ENCODE results near the gene PTPRN2. TPM values are rescaled to one million over a fixed set of nuclear protein-coding genes. Genes with fewer than 3 reads are reported as not detected.

The PTPRN2 gene
- total and polyA plus RNA-seq, 2 donors (not counting 3 experiments of a cell fraction or from before 2014, with no cell fraction given), result 0.62 to 0.88 TPM

GRCh38 chr7:157737151-157738065, 850.2 kb downstream of the PTPRN2 start:
- no peak for FAIRE-seq

GRCh38 chr7:157736341-157736740, 851.3 kb downstream of the PTPRN2 start:
- no peak for FAIRE-seq
- CTCF ChIA-PET, result no interaction called here
- dilution Hi-C loops (cut with MboI; ENCODE audit: extremely low pct_ligation_motif_present, low sequenced_read_pairs), result no loop called here

More at GRCh38 chr7:157737151-157738065, 850.2 kb downstream of the PTPRN2 start:
- Histone ChIP-seq H3K79me2 (ENCODE audit: control insufficient read depth, insufficient read depth, low read length) (no peaks in the 10 kb centered on the region), H3K27ac (ENCODE audit: insufficient read depth, low read depth, low read length) (no peak overlapping the region), H3K4me2 (ENCODE audit: insufficient read depth, low read length) (no peak overlapping the region), H3K9ac (replicated peaks; ENCODE audit: extremely low read depth, insufficient read depth, low read length) (no peak overlapping the region), H2AFZ (ENCODE audit: low read depth, low read length) (no peak overlapping the region), H3K4me3 (replicated peaks in 1 of 3; ENCODE audit: insufficient read depth in 1 of 3, low read depth in 1 of 3, low read length in 3 of 3) (no peak overlapping the region), H3K9me3 (replicated peaks; ENCODE audit: control insufficient read depth, insufficient read depth, low read length) (no peaks in the 10 kb centered on the region), H3K27me3 (ENCODE audit: control insufficient read depth in 2 of 2, insufficient read depth in 2 of 2, low read length in 2 of 2) (no peaks in the 10 kb centered on the region), H4K20me1 (replicated peaks; ENCODE audit: control insufficient read depth, extremely low read depth, insufficient read depth, low read length) (no peaks in the 10 kb centered on the region), H3K9me1 (replicated peaks; ENCODE audit: control insufficient read depth, extremely low read depth, insufficient read depth, low read length) (no peaks in the 10 kb centered on the region), H3K4me1 (ENCODE audit: control insufficient read depth, extremely low read depth, insufficient read depth, low read length) (no peaks in the 10 kb centered on the region), H3K36me3 (ENCODE audit: control insufficient read depth in 2 of 2, extremely low read depth in 1 of 2, insufficient read depth in 2 of 2, low read length in 2 of 2) (no peaks in the 10 kb centered on the region)
- POLR2A ChIA-PET, result no interaction called here
- TF ChIP-seq MYC (IDR thresholded peaks at IDR 0.05; ENCODE audit: low read depth, low read length) (no peak), JUN (IDR thresholded peaks at IDR 0.05; ENCODE audit: borderline replicate concordance, insufficient read depth, insufficient read length, low read depth) (no peak), FOS (IDR thresholded peaks at IDR 0.05; ENCODE audit: borderline replicate concordance, insufficient read depth, low read length) (no peak)
- CTCF ChIA-PET, result no interaction called here
- intact Hi-C loops (cut with micrococcal nuclease), result no loop called here
- BruUV-seq (replicated peaks), result no TSS peak
- no peak for DNase-seq (ENCODE audit: low read depth, low spot score)
- dilution Hi-C loops (cut with MboI; ENCODE audit: extremely low pct_ligation_motif_present, low sequenced_read_pairs), result no loop called here

More at GRCh38 chr7:157736341-157736740, 851.3 kb downstream of the PTPRN2 start:
- intact Hi-C loops (cut with micrococcal nuclease), result no loop called here
- no peak overlapping the region for H3K4me3 ChIP-seq (replicated peaks in 1 of 3; ENCODE audit: insufficient read depth in 1 of 3, low read depth in 1 of 3, low read length in 3 of 3)
- H3K9ac ChIP-seq (replicated peaks; ENCODE audit: extremely low read depth, insufficient read depth, low read length), result no peak overlapping the region
- no peak overlapping the region for H3K4me2 ChIP-seq (ENCODE audit: insufficient read depth, low read length)
- no peaks in the 10 kb centered on the region for H3K4me1 ChIP-seq (ENCODE audit: control insufficient read depth, extremely low read depth, insufficient read depth, low read length)
- no peaks in the 10 kb centered on the region for H3K9me3 ChIP-seq (replicated peaks; ENCODE audit: control insufficient read depth, insufficient read depth, low read length)
- H3K27me3 ChIP-seq (ENCODE audit: control insufficient read depth in 2 of 2, insufficient read depth in 2 of 2, low read length in 2 of 2), result no peaks in the 10 kb centered on the region
- no peaks in the 10 kb centered on the region for H3K79me2 ChIP-seq (ENCODE audit: control insufficient read depth, insufficient read depth, low read length)
- POLR2A ChIA-PET, result no interaction called here
- BruUV-seq (replicated peaks), result no TSS peak
- H2AFZ ChIP-seq (ENCODE audit: low read depth, low read length), result no peak overlapping the region
- H3K9me1 ChIP-seq (replicated peaks; ENCODE audit: control insufficient read depth, extremely low read depth, insufficient read depth, low read length), result no peaks in the 10 kb centered on the region
- H3K27ac ChIP-seq (ENCODE audit: insufficient read depth, low read depth, low read length), result no peak overlapping the region
- TF ChIP-seq MYC (IDR thresholded peaks at IDR 0.05; ENCODE audit: low read depth, low read length) (no peak), JUN (IDR thresholded peaks at IDR 0.05; ENCODE audit: borderline replicate concordance, insufficient read depth, insufficient read length, low read depth) (no peak), POLR2AphosphoS5 (IDR thresholded peaks at IDR 0.05; ENCODE audit: insufficient read depth, low read depth, low read length) (no peak), GATA2 (IDR thresholded peaks at IDR 0.05; ENCODE audit: insufficient read depth, insufficient read length, low read depth, low read length) (no peak), FOS (IDR thresholded peaks at IDR 0.05; ENCODE audit: borderline replicate concordance, insufficient read depth, low read length) (no peak), MAX (IDR thresholded peaks at IDR 0.05; ENCODE audit: insufficient read depth, insufficient read length) (no peak), POLR2A (IDR thresholded peaks at IDR 0.05; ENCODE audit: low read depth, low read length) (no peak), EZH2 (IDR thresholded peaks at IDR 0.05; ENCODE audit: borderline replicate concordance, low read depth, low read length, severe bottlenecking) (no peak)
- H4K20me1 ChIP-seq (replicated peaks; ENCODE audit: control insufficient read depth, extremely low read depth, insufficient read depth, low read length), result no peaks in the 10 kb centered on the region
- DNase-seq (ENCODE audit: low read depth, low spot score), result no peak
- H3K36me3 ChIP-seq (ENCODE audit: control insufficient read depth in 2 of 2, extremely low read depth in 1 of 2, insufficient read depth in 2 of 2, low read length in 2 of 2), result no peaks in the 10 kb centered on the region

All from endothelial cell of umbilical vein (primary cell).